ENCODE data around the gene PABPC1L. TPM values are rescaled to one million over a fixed set of nuclear protein-coding genes. Genes with fewer than 3 reads are reported as not detected.

Gene PABPC1L
- total RNA-seq, 1 donor from 2014 or later, result 51.8 TPM

DNA sequence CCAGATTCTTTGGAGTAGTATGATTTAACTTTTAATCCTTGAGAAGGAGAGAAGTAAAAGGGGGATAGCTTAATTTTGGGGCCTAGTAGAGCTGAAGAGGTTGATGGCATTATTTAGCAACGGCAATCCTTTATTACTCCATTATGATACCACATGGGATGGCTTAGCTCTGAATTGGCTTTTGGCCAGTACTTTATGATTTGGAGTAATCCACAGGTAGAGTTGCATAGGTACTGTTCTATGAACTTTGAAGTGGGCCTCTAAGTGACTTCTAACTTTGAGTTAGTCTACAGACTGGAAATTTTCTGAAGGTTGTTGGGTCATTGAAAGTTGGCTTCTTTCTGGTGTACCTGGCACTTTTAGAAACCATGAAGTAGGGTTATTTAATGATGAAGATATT lies 12.7 kb upstream of the PABPC1L start:
- intact Hi-C loops (cut with micrococcal nuclease), result loop anchor here (1.0 kb wide), 1 partner anchor 11 kb away; no protein-coding TSS in a partner anchor

DNA sequence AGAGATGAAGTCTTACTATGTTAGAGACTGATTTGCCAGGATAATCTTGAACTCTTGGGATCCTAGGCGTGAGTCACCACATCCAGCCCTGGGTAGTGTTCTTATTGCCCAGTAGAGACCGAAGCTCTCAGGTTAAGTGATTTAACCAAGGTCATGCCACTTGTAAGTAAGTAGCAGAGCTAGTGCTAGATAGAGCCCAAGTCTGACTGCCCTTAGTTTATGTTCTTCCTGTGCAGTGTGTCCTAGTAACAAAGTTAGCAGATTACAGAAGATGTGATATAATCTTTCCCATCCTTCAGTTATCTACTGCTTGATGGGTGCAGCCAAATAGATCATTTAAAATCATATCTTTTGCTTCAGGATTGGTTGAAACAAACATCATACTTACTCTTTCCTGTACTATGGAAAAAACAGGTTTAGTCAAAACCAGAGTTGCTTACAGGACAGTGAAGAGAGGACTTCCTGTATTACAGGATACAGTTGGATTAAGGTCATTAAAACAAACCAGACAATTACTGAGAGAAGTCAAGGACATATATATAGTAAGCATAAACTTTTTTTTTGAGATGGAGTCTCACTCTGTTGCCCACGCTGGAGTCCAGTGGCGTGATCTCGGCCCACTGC lies 9.5 kb upstream of the PABPC1L start:
- intact Hi-C loops (cut with micrococcal nuclease), result no loop called here

DNA sequence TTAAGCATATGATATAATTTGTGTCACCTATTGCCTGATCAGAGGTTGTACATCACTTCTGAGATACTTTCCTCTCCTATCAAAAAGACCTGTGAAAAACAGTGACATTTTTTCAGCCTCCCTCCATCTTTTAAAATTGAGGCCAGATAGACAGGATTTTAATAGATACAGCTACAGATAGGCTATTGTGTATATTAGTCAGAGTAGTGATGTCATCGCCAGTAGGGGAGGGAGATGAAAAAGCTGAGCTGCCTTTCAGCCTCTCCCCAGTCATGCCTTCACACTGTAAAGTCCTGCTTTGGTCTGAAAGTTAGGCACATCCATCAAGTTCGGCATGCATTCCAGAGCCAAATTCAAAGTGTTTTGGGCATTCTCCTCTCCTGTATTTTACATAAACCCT lies 7.9 kb upstream of the PABPC1L start:
- intact Hi-C loops (cut with micrococcal nuclease), result no loop called here

DNA sequence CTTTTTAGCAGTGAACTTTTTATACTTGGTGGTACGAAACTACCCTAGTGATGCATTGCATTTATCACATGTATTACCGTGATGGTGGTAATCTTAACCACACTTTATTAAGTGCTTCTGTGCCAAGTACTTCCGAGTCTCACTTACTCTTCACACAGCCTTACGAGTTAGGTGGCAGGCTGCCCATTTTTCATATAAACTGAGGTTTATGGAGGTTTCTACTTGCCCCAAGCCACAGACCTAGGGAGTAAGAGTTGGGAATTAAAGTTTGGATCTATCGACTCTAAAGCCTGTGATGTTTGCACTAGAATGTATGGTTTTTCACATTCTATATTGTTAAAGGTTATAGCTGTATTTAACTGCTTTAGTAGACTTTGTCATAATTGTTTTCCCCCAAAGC lies 5.5 kb upstream of the PABPC1L start:
- intact Hi-C loops (cut with micrococcal nuclease), result no loop called here

DNA sequence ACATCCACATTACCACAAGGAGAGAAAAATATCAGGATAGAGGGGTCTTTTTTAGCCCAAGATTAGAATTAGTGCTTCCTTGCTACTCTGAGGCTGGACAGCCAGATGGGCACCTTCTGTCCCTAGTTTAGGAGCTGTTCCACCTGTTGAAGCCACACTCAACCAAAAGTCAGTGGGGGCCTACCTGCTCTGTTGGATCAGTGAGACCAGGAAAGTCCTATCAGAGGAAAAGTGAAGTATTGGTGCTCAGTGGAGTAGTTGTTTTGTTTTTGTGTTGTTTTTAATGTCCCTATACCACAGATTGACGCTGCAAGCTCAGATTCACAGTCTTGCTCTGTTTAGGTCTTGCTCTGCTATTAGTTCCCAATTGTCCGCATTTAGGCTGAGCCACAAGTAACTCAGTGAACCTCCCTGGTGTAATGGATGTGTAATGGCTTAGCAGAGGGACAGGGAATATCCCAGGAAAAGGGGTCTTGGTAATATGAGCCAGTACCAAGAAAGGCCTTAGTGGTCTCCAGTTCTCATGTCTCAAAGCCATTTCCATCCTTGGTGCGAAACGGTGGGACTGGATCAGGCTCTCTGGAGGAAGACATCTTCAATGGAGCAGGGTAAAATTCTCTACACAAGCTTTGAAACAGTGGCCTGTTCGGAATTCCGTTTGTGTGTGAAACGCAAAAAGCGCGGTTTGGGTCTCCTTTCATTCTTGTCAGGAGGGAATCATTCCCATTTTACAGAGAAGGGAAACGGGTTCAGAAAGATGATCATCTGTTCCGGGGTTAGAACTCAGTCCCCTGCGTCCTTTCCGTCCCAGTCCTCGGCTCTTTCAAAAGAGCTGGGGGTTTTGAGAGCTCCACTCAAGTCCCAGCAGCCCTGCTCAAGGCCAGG lies 631 bp upstream of the PABPC1L start:
- intact Hi-C loops (cut with micrococcal nuclease), result loop anchor here (1.0 kb wide), 1 partner anchor 10 kb away; no protein-coding TSS in a partner anchor

DNA sequence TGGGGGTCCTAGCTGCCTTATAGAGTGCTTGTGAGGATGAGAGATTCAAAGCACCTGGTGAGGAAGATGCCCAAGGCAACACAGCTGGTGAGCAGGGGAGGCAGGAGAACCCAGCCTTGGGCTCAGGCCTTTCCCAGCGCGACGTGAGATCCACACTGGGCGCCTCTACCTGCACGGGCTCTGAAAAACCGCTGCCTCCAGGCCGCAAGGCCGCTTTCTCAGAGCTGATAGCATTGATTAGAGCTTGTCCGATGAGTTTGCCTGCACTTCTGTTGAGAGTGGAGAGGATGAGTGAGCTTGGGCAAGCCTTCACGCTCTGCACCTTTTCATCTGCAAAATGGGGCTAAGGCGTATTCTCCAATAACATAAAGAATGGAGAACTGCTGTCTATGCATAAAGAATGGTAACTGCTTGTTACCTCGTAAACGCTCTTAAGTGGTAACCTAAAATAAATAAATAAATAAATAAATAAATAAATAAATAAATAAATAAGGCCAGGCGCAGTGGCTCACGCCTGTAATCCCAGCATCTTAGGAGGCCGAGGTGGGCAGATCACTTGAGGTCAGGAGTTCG lies 916 bp downstream of the PABPC1L start:
- intact Hi-C loops (cut with micrococcal nuclease), result loop anchor here (1.0 to 5.0 kb wide), 6 partner anchors 24 to 700 kb away; partner anchors contain the start of genes OSER1, STK4 and TOMM34

DNA sequence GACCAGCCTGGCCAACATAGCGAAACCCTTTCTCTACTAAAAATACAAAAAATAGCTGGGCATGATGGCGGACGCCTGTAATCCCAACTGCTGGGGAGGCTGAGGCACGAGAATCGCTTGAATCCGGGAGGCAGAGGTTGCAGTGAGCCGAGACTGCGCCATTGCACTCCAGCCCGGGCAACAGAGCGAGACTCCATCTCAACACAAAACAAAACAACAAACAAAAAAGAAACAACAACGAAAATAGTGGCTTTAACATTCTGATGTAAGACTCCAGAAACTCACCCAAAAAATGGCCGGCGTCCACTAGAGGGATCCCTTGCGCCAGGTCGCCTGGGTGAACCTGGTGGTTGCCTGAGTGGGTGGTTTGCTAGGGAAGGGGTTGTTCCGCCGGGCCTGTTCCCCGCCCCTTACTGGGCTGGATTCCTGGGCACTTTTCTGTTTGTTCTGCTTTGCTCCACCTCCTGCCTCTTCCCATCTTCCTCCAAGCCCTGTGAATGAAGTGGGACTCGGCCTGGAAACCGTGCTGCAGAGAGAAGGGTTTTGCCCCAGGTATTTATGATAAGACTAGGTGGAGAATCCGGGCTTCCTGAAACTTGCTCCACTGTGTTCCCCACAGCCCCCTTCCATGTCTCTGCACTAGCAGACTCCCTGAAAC lies 1.5 kb downstream of the PABPC1L start:
- intact Hi-C loops (cut with micrococcal nuclease), result loop anchor here (2.0 to 5.0 kb wide), 3 partner anchors 55 to 381 kb away; partner anchors contain the start of gene STK4

DNA sequence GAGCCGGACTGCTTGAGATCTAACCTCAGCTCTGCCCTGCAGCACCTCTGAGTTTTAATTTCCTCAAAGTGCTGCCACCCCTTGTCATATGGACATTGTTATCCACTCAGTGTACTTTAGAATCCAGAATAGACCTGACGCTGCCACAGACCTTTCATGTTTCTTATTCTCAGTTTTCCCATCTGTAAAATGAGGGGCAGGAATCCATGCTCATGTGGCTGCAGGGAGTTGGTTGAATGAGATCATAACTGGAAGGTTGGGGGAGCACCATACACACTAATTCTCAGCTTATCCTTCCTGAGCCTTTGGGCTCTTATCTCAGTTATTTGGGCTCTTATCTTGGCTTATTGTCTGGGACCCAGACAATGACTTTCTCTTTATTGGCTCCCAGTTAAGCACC lies 2.3 kb downstream of the PABPC1L start:
- intact Hi-C loops (cut with micrococcal nuclease), result loop anchor here (5.0 kb wide), 2 partner anchors 185 to 380 kb away; no protein-coding TSS in a partner anchor

DNA sequence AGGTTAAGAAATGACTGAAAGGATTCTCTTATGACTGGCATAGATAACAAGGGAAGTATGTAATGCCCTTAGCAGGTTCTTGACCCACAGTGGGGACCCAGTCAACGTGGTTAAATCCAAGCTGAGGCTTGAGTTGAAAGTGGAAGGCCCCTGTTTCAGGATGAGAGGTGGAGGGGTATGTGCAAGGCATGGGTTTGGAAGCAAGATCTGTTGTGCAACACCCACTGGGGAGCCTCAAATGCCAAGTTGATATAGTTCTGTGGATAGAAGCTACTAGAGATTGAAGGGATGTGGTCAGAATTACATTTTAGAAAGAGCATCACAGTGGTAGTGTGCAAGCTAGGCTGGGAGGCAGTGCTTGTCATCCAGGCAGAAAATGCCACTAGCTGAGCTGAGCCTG lies 5.1 kb downstream of the PABPC1L start:
- intact Hi-C loops (cut with micrococcal nuclease), result loop anchor here (5.0 kb wide), 2 partner anchors 182 to 377 kb away; no protein-coding TSS in a partner anchor

DNA sequence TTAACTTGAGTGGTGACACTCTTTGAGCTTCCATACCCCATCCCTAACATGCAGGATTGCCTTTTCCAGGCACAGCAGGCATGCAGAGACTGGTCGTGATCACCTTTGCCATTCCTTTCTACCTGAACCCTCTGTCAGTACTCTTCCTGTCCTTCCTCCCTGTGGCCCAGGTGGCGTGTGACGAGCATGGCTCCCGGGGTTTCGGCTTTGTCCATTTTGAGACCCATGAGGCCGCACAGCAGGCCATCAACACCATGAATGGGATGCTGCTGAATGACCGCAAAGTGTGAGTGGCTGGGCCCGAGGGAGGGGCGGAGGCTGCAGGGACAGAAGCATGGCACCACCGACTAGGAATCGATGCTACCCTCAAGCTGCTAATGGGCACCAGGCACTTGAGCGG lies 6.7 kb downstream of the PABPC1L start:
- intact Hi-C loops (cut with micrococcal nuclease), result no loop called here

DNA sequence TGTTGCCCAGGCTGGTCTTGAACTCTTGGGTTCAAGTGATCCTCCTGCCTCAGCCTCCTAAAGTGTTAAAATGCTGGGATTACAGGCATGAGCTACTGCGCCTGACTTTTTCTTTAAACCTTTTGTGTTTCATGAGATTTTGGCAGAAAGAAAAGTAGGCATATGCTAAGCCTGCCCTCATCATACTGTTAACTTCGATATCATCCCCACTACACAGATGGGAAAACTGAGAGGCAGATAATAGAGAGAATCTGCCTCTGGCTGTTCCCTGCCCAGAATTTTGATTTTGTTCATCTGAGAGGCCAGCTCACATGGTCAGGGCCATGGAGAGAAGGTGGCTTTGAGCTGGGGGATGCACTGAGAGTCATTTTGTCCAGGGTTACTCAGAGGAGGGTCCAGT lies 7.5 kb downstream of the PABPC1L start:
- intact Hi-C loops (cut with micrococcal nuclease), result no loop called here

DNA sequence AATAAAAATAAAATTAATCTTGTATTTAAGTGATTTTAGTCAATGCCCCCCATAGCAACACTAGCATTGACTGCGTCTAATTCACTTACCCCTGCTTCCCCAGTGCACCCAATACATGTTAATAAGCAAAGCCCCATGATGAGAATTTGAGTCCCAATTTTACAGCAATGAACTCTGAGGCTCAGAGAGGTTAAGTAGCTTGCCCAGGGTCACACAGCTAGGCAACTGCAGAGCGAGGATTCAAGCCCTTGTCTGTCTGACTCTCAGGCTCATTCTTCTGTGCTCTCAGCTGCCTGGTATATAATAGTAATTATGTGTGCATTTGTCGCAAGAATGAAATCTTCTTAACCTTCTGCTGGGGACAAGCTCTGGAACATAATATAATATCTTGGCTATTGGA lies 8.5 kb downstream of the PABPC1L start:
- intact Hi-C loops (cut with micrococcal nuclease), result no loop called here

DNA sequence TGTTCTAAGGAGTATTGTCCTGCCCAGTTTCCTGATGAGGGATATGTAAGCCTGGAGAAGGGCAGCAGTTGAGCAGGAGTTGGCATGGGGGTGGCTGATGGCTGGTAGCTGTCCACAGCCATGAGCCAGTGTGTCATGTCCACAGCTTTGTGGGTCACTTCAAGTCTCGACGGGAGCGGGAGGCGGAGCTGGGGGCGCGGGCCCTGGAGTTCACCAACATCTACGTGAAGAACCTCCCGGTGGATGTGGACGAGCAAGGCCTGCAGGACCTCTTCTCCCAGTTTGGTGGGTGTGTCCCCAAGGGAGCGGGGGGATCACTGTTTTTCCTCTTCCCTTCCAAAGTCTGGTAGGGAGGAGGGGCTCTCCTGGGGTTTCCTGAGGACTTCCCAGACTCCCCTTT lies 8.9 kb downstream of the PABPC1L start:
- intact Hi-C loops (cut with micrococcal nuclease), result no loop called here

DNA sequence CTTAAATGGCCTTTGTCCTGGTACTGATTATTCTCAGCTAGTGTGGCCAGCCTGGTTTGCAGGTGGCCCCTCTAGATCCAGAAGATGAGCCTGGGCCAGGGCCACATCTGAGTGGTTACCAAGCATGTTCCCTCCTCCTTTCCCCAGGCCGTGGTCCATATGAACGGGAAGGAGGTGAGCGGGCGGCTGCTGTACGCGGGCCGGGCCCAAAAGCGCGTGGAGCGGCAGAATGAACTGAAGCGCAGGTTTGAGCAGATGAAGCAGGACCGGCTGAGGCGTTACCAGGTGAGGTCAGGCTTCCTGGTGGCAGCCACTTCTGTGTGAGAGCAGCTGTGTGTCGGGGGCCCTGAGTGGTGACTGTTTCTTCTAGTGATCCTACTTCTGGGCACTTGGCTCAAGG lies 11.6 kb downstream of the PABPC1L start:
- intact Hi-C loops (cut with micrococcal nuclease), result no loop called here

DNA sequence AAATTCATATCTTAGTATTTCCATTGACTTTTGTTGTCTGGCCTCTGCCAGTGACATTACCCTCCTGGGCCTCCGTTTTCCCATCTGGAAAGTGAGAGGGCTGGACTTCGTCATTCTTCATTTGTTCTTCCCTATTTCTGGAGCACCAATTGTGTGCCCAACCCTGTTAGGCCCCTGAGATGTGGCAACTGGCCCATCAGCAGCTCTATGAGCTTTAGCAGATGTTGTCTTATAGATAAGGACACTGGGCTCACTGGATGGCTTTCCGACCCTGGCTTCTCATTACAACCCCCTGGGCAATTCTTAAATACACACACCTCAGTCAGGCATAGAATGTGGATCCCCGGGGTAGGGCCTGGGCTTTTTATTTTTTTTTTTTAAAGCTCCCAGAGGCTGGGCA lies 14.7 kb downstream of the PABPC1L start:
- intact Hi-C loops (cut with micrococcal nuclease), result no loop called here

DNA sequence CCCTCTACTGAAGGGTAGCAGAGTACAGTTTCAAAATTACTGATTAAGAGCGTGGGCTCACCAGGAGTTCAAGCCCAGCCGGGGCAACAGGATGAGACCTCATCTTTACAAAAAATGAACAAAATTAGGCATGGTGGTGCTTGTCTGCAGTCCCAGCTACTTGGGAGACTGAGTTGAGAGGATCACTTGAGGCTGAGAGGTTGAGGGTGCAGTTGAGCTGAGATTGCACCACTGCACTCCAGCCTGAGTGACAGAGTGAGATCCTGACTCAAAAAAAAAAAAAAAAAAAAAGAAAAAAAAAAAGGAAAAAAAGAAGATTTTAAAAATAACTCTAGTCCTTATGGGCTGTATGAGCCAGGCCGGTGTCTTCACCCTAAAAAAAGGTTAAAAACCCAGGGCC lies 18.7 kb downstream of the PABPC1L start:
- intact Hi-C loops (cut with micrococcal nuclease), result no loop called here

DNA sequence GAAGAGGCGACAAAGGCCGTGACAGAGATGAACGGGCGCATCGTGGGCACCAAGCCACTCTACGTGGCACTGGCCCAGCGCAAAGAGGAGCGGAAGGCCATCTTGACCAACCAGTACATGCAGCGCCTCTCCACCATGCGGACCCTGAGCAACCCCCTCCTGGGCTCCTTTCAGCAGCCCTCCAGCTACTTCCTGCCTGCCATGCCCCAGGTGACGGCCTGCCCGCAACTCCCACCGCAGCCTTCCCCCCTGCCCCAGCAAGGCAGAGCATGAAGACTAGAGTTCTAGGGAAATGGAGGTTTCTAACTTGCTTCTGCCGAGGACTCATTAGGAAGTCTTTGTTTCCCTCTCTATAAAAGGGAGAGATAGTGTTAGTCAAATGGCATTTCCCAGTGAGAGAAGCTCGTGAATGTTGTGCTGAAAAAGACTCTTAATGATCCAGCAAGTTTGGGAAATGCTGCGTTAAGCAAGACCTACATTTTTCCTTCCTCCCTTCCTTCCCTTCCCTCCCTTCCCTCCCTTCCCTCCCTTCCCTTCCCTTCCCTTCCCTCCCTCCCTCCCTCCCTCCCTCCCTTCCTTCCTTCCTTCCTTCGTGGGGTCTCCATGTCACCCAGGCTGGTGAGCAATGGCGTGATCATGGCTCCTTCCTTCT lies 20.8 kb downstream of the PABPC1L start:
- intact Hi-C loops (cut with micrococcal nuclease), result no loop called here

DNA sequence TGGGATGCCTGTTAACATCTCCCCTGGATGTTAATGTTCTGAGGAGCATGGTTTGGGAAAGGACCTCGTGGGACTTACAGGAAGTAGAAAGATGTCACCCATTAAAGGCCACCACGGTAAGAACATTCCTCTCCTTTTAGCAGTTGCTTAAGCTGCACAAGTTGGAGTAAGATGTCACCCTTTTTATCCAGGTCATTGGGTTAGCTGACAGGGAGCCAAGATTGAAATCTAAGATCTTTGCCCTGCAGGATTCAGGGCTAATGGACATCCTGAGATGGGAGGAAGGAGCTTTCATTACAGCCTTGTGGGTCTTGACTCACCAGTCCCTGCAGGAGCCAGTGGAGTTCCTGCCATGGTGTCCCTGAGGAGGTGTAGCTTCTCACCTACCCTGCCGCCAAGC lies 22.1 kb downstream of the PABPC1L start:
- intact Hi-C loops (cut with micrococcal nuclease), result no loop called here

DNA sequence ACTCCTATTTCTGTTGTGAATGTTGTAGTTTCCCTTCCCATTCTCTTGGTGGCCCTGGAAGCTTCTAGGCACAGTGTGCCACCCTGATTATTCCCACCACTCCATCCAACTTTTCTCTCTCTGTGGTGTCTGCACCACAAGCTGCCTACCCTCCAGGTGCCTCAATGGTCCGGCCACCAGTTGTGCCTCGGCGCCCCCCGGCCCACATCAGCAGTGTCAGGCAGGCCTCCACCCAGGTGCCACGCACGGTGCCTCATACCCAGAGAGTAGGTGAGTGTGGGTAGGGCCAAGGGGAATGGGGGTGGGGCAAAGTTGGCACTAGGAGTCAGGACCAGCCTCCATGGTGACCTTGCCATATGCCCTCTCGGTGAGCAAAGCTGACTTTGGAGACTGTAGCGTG lies 23.1 kb downstream of the PABPC1L start:
- intact Hi-C loops (cut with micrococcal nuclease), result no loop called here

DNA sequence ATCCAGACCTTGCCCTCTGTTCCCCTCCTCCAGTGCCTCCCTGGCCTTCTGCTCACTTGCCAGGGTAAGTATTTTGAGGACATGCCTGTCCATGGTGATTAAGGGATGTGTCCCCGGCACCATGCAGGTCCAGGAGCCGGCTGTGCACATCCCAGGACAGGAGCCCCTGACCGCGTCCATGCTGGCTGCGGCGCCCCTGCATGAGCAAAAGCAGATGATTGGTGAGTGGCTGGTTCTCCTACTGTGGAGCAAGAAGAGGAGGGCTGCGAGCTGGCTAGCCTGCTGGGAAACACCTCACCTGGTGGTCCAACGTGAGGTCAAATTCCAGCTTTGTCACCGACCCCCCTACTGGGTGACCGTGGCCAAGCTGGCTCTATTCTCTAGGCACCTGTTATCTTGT lies 26.6 kb downstream of the PABPC1L start:
- intact Hi-C loops (cut with micrococcal nuclease), result no loop called here

DNA sequence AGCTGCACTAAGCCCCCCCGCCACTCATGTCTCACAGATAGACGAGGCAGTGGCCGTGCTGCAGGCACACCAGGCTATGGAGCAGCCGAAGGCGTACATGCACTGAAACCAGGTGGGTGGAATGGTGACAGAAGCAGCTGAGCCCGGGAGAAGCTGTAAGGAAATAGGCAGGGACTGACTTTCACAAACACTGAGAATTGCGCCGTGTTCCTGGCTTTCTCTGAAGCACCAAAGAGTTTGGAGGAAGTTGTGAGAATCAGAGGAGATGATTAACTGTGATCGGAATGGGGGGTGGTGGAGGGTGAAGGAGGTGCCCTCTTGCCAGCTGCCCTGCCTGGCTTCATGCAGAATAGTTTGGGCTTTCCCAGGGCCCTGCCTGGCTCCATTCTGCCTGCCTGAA lies 28.8 kb downstream of the PABPC1L start:
- intact Hi-C loops (cut with micrococcal nuclease), result no loop called here

Measured in T-helper 1 cell treated with Interleukin-12 subunit alpha and Interleukin-12 subunit beta and Interleukin-4 antibody, amounts not matched to agents 30 ng/mL and 1 ng/mL, for 36 hours (primary cell).